Measurements from ENCODE around the gene RPS6KA1.

DNA sequence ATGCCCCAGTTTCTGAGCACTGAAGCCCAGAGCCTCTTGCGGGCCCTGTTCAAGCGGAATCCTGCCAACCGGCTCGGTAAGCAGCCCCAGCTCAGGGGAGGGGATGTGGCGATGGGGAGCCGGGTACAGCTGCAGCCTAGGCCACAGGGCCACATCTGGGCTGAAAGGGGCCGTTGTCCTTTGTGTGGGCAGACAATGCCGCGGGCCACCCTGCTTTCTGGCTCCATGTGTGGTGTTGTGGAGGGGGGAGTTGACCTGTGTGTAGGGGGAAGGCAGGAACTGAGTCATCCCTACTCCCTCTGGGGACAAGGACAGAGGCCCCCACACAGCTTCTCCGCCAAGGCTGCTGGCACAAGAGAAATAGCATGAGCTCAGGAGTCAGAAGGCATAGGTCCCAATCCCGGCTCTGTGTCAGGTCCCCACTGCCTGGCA lies 26.0 kb downstream of the RPS6KA1 start:
- TF ChIP-seq POLR2AphosphoS5 (IDR thresholded peaks at IDR 0.05; ENCODE audit: borderline replicate concordance, low read depth, low read length) (no peak), EZH2 (IDR thresholded peaks at IDR 0.05) (no peak)
